Right lung (tissue), 5 donors: Measurements from ENCODE around the gene ACCS. TPM values are rescaled to one million over a fixed set of nuclear protein-coding genes. Genes with fewer than 3 reads are reported as not detected.

Experiments
- DNase-seq, 2 donors: peaks; one replicate each; pipeline ENCODE4 v3.0.0-alpha.2; 2013
- polyA plus RNA-seq, 5 donors: library from polyadenylated mRNA; unstranded; fragments of 120-200 nt; gene quantifications; one replicate each; pipeline versions ENCODE4 v1.2.1 to v1.2.3, GENCODE V29; 2013; ENCODE audit warnings: inconsistent platforms in 1 of 5, low replicate concordance in 1 of 5; ENCODE audit not compliant: insufficient read length in 5 of 5, insufficient read depth in 1 of 5

Gene ACCS
- polyA plus RNA-seq, 5 donors, result 45.6 to 103 (median 64.2) TPM

GRCh38 chr11:44036811-44037657 lies 29.0 kb upstream of the ACCS start:
- peak; percentile 74 to 83 for DNase-seq

DNA sequence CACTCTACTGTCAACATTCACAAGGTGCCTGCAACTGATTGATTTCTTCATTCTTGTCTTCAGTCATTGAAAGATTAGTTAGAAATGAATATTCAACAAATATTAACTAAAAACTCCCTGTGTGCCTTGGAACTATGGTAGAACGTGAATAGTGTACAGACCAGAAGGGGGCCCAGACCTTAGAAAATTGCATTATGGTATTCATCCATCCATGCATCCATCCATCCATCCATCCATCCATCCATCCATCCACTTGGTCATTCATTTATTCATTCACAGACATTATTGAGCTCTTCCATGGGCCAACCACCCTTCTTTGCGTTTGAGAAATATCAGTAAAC lies 28.4 kb upstream of the ACCS start:
- DNase-seq, result no peak

DNA sequence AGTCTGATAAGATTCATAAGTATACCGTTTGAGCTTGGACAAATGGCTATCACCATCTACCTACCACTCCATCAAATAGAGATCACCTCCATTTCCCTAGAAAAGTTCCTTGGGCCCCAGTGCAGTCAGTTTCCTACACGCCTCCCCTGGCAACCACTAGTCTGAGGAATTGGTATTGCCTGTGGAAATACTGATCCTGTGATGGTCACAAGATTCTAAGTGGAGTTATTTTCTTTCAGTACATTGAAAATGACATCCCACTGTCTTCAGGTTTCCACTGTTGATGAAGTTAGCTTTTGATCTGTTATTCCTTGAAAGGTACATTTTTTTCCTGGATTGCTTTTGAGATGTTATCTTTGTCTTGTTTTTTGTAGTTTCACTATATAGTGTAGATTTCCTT lies 22.9 kb upstream of the ACCS start:
- DNase-seq, result no peak

- no peak for DNase-seq
Observed at GRCh38 chr11:44046182-44046581, 19.9 kb upstream of the ACCS start.

DNA sequence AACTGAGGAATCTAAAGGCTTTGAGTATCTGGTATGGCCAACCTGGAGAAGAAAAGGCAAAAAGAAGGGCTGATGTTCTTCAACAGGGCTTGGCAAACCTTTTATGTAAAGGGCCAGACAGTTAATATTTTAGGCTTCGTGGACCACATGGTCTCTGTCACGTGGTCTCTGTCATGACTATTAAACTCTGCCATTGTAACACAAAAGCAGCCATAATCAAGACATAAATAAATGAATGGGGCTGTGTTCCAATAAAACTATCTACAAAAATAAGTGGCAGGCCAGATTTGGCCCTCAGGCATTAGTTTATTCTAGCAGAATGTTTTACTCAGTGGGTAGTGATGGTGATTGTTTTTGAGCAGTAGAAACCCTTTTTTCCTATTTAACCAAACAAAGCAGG lies 18.8 kb upstream of the ACCS start:
- DNase-seq, result no peak

DNA sequence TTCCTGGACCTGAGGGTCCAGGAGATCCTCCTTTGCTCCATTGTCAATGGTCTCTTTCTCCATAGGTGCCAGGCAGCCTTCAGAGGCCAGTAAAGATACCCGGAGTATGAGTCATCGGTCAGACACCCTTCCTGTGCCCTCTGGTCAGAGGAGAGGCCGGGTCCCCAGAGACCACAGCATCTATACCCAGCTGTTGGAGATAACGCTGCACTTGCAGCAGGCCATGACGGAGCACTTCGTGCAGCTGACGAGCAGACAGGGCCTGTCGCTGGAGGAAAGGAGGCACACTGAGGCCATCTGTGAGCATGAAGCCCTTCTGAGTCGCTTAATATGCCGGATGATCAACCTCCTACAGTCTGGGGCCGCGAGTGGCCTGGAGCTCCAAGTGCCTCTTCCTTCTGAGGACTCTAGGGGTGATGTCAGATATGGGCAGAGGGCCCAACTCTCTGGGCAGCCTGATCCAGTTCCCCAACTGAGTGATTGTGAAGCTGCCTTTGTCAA lies 18.1 kb upstream of the ACCS start, which contains the start of gene ACCSL:
TSS of gene ACCSL (plus strand) at position 51 of the 501 bp plus-strand sequence. CDS start at position 107, 56 bp downstream.
- DNase-seq, result no peak

GRCh38 chr11:44049832-44050231 lies 16.2 kb upstream of the ACCS start:
- no peak for DNase-seq

- no peak for DNase-seq
Observed at GRCh38 chr11:44051171-44051570, 14.9 kb upstream of the ACCS start.

- no peak for DNase-seq
Observed at GRCh38 chr11:44057340-44057739, 8.7 kb upstream of the ACCS start.

DNA sequence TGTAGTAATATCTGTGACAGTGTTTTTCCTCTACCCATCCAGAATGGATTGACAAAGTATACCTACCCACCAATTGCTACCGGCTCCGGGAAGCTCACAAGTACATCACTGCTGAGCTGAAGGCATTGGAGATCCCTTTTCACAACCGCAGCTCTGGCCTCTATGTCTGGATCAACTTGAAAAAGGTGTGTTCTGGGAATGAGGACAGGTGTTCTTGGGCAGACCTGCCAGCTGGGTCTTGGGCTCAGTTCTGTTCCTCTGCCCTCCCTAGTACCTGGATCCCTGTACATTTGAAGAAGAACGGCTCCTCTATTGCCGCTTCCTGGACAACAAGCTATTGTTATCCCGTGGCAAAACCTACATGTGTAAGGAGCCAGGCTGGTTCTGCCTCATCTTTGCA lies 7.8 kb upstream of the ACCS start:
- DNase-seq, result no peak

- DNase-seq, result no peak
Observed at GRCh38 chr11:44065161-44065661, 859 bp upstream of the ACCS start.

GRCh38 chr11:44066732-44067141 lies 667 bp downstream of the ACCS start:
- DNase-seq, result no peak

DNA sequence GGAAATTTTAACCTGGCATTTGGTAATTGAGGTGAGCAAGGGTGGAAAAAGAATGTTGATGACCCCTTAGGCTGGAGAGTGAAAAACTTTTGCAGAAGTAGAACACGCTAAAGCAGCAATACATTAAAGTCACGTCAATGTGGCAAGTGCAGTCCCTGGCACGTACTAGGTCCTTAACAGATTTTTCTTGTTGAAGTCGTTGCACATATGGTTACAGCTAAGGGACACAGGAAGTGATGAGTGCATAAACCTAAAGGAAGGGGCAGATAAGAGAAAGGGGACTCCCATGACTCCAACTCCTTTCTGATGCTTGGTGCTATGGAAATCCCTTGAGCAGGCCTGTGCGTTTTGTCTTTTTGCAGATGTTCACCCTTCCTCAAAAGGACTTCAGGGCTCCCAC lies 1.2 kb downstream of the ACCS start:
- no peak for DNase-seq

DNA sequence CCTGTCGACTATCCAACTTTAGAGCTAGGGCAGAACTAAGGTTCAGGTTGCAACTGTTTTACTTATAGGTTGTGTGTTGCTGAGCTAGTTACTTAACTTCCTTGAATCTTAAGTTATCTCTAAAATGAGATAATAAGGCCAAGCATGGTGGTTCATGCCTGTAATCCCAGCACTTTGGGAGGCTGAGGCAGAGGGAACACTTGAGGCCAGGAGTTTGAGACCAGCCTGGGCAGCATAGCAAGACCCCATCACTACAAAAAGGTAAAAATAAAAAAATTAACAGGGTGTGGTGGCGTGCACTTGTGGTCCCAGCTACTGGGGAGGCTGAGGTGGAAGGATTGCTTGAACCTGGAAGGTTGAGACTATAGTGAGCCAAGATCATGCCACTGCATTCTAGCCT lies 2.1 kb downstream of the ACCS start:
- no peak for DNase-seq

DNA sequence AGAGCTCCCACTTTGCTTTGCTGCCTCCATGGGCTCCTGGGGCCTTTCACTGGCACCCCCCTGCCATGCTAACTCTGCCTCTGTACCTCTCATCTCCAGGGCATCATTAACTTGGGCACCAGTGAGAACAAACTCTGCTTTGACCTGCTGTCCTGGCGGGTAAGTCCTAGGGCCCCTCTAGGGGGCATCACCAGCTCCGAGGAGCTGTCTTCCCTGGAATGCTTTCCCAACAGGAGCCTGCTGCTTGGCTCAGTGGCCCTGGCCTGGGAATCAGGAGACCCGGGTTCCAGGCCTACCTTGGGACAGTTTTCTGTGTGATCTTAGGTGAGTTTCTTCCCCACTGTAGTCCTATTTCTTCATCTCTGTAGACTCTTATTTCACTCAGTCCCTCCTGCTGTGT lies 5.1 kb downstream of the ACCS start:
- DNase-seq, result no peak

- DNase-seq, result no peak
Observed at GRCh38 chr11:44072757-44073658, 6.9 kb downstream of the ACCS start.

DNA sequence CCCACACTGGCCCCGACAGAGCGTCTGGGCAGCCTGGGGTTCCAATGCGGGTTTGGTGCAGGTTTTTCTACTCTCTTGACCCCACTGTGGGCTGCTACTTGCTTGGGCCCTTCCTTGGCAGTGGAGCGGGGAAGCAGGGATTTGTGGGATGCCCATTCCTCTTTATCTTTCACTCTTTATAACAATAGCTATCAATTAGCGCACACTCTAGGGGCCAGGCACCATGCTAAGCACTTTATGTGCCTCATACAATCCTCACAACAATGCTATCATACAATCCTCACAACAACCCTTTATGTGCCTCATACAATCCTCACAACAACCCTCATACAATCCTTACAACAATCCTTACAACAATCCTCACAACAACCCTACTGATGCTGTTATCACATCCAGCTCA lies 12.7 kb downstream of the ACCS start:
- DNase-seq, result no peak

DNA sequence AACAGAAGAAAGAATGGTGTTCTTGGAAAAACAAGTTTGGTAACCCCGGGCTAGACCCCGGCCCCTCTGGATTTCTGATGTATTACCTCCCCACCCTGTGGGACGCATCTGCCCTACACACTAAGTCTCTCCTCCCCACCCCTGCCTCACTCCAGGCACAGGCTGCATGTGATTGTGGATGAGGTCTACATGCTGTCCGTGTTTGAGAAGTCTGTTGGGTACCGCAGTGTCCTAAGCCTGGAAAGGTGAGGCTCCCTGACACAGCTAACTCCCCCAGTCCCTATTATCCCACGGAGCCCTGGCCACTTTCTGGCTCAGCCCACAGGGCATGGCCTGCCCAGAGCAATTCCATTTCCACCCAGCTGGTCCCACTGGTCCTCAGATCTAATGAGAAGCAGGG lies 13.3 kb downstream of the ACCS start:
- no peak for DNase-seq

GRCh38 chr11:44080951-44081350 lies 14.9 kb downstream of the ACCS start:
- no peak for DNase-seq

DNA sequence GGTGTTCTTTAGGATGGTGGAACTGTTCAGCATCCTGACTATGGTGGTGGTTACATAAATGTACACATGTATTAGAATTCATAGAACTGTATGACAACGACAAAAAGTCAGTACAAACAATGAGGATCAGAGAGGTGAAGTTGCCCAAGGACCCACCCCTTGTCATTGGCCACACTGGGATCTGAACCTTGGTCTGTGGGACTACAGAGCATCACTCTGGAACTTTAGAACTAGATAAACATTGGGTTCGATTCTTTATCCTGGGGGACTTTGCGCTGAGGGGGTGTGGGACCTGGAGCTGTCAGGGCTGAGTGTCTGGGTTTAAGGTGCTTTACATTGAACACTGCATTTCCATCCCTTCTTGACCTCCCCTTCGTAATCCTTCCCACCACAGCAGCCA lies 16.6 kb downstream of the ACCS start:
- DNase-seq, result no peak

DNA sequence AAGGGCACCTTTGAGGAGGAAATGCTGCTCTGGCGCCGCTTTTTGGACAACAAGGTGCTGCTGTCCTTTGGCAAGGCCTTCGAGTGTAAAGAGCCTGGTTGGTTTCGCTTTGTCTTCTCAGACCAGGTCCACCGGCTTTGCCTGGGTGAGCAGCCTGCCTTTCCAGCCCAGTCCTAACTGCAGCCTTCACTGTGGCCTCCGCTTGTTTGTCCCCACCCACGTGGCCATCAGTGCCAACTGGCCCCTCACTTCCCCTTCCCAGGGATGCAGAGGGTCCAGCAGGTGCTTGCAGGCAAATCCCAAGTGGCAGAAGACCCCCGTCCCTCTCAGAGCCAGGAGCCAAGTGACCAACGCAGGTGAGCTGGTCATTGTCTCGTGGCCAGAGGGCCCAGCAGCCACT lies 17.4 kb downstream of the ACCS start:
- no peak for DNase-seq

- DNase-seq, result no peak
Observed at GRCh38 chr11:44083906-44084305, 17.8 kb downstream of the ACCS start.

- DNase-seq, result no peak
Observed at GRCh38 chr11:44085330-44085729, 19.3 kb downstream of the ACCS start.
